HG03571 (cell line): ENCODE measurements around the gene MED25.
"Not testable (repeated sequence)": the region's sequence is repeated elsewhere in the genome, so short reads cannot be mapped to it uniquely, and the experiment has no call there.

Experiments
- ATAC-seq: cut with Tn5 transposase; IDR thresholded peaks from one replicate; pipeline ENCODE4 v1.9.1; 2021; ENCODE audit not compliant: unreplicated experiment

The MED25 gene

GRCh38 chr19:49814010-49814409 is 4.1 kb upstream of the MED25 start:
- ATAC-seq, result no peak

DNA sequence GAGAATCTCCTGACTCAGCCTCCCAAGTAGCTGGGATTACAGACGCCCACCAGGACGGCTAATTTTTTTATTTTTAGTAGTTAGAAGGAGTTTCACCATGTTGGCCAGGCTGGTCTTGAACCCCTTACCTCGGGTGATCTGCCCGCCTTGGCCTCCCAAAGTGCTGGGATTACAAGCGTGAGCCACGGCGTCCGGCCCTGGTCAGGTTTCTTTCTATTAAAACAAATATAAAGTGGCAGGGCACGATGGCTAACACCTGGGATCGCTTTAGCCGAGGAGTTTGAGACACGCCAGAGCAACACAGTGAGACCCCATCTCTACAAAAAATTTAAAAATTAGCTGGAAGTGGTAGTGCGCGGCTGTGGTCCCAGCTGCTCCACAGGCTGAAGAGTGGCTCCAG is 1.5 kb upstream of the MED25 start:
- ATAC-seq, result no peak

GRCh38 chr19:49818649-49819370 is 721 bp downstream of the MED25 start:
- ATAC-seq, result no peak

DNA sequence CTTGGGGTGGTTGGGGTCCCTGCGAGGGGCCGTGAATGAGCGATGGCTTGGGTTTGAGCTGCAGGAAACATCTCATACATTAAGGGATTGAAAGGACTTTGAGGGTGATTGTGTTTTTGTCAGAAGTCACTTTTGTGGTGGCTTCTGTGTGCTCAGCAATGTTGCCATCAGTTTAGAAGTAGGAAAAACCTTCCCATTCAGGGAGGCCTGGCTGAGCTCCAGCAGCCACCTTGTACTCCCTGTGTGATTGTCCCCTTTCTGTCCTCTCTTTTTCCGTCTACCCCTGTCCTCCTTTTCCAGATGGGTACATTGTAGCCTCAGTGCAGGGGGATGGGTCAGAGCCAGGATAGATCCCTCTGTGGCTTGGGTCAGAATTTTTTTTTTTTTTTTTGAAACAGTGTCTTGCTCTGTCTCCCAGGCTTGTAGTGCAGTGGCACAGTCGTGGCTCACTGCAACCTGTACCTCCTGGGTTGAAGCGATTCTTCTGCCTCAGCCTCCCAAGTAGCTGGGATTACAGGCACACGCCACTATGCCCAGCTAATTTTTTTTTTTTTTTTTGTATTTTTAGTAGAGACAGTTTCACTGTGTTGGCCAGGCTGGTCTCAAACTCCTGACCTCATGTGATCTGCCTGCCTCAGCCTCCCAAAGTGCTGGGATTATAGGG is 1.5 kb downstream of the MED25 start:
- not testable (repeated sequence) for ATAC-seq

GRCh38 chr19:49820125-49820524 is 2.0 kb downstream of the MED25 start:
- ATAC-seq, result no peak

DNA sequence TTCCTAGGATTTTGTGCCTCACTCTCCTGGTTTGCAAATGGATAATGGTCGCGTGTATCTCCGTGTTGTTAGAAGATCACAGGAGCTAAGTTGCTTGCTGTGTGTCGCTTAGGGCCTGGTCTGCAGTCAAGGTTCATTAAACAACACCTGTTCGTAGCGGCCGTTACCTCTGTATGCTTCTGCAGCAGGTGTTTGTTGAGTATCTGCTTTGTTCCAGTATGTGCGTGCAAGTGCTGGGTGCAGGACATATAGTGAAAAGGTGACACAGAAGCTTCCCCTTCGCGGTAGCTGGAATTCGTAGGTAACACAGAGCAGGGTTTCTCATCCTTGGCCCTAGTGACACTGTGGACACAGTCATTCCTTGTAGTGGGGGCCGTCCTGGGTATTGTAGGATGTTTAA is 5.4 kb downstream of the MED25 start:
- ATAC-seq, result no peak

DNA sequence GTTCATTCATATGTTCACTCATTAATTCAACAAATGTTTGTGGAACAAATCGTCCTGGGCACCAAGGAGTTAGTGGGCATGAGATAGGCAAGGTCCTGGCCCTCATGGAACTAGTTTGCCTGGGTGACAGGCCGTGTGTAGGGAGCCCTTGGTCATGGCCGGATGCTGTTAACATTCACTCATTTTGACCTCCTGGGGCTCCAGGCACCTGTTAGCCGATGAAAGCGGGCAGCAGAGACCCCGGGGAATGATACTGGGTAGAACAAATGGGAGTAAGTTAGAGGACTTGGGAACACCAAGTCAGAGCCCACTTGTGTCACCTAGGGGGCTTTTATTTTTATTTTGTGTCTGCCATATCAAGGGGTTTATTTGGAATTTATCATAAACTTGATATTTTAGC is 6.6 kb downstream of the MED25 start:
- ATAC-seq, result no peak

DNA sequence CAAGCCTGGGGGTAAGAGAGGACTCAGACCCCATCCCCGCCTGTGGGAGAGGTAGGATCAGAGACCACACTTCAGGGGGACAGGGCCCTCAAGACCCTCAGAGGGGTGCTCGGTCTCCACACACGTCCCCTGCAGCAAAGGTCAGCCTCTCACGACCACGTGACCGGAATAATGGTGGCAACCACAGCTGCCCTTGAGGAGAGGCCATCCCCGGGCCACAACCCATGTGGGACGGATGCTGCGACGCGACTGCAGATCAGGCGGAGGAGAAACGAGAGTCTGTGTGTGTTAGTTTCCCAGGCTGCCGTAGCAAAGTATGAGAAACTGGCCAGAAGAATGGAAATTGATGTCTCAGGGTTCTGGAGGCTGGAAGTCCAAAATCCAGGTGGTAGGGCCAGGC is 8.9 kb downstream of the MED25 start:
- no peak for ATAC-seq

DNA sequence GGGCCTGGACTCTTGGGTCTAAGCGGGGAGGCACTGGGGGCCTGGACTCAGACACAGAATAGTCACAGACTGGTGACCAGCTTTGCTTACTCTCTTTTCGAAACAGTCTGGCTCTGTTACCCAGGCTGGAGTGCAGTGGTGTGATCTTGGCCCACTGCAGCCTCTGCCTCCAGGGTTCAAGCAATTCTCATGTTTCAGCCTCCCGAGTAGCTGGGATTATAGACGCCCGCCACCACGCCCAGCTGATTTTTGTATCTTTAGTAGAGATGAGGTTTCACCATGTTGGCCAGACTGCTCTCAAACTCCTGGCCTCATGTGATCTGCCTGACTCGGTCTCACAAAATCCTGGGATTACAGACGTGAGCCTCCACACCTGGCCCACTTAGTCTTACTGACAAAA is 11.1 kb downstream of the MED25 start:
- no peak for ATAC-seq

DNA sequence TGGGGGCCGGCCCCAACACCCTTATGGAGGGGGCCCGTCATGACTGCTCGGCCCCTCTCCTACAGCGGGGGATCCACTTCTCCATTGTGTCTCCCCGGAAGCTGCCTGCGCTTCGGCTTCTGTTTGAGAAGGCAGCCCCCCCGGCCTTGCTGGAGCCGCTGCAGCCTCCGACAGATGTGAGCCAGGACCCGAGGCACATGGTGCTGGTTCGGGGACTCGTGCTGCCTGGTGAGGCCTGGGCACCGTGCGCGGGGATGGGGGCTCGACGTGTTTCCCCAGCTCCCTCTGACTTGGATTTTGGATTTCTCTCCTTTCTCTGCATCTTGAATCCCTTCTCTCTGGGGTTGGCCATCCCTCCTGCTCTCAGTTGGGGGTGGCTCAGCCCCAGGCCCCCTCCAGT is 11.6 kb downstream of the MED25 start:
- no peak for ATAC-seq

DNA sequence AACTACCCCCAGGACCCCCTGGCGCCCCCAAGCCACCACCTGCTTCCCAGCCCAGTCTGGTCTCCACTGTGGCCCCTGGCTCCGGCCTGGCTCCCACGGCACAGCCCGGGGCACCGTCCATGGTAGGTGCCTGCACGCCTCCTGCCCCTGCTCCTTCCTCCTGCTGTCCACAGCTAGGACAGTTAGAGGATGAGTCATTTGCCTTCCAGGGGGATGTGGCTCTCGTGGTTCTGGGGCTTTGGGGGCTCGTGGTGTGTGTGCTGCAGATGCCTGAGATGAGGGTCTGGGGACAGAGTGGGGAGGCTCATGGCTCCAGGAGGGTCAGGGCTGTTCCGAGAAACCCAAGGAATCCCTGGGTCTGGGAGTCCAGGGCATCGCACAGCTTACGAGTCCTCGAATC is 12.7 kb downstream of the MED25 start:
- no peak for ATAC-seq

GRCh38 chr19:49831592-49831991 is 13.5 kb downstream of the MED25 start:
- ATAC-seq, result no peak

GRCh38 chr19:49832556-49832955 is 14.5 kb downstream of the MED25 start:
- ATAC-seq, result no peak

DNA sequence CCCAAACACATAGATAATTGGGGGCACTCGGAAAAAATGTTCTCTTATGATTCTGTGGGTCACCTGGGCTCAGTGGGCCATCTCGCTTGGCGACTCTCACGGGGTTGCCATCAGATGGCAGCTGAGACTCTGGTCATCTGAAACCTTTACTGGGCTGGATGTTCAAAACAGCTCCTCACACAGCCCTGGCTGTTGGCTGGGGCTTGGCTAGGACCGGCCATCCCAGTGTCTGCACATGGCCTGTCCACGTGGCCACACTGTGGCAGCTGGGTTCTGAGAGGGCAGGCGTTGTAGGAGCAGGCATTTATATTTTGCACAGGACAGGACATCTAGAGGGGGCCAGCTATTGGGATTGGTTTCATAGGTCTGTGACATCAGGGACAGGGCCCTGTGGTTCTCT is 15.5 kb downstream of the MED25 start:
- ATAC-seq, result no peak

DNA sequence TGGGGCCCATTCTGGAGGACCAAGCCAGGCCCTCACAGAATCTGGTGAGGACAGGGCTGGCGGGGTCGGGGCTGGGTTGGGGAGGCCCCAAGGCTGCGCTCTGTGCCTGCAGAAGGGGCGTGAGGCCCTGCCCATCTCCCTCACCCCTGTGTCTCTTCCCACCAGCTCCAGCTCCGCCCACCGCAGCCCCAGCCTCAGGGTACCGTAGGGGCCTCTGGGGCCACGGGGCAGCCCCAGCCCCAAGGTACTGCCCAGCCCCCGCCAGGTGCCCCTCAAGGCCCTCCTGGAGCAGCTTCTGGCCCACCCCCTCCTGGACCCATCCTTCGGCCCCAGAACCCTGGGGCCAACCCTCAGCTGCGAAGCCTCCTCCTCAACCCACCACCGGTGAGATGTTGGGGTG is 17.5 kb downstream of the MED25 start:
- no peak for ATAC-seq

DNA sequence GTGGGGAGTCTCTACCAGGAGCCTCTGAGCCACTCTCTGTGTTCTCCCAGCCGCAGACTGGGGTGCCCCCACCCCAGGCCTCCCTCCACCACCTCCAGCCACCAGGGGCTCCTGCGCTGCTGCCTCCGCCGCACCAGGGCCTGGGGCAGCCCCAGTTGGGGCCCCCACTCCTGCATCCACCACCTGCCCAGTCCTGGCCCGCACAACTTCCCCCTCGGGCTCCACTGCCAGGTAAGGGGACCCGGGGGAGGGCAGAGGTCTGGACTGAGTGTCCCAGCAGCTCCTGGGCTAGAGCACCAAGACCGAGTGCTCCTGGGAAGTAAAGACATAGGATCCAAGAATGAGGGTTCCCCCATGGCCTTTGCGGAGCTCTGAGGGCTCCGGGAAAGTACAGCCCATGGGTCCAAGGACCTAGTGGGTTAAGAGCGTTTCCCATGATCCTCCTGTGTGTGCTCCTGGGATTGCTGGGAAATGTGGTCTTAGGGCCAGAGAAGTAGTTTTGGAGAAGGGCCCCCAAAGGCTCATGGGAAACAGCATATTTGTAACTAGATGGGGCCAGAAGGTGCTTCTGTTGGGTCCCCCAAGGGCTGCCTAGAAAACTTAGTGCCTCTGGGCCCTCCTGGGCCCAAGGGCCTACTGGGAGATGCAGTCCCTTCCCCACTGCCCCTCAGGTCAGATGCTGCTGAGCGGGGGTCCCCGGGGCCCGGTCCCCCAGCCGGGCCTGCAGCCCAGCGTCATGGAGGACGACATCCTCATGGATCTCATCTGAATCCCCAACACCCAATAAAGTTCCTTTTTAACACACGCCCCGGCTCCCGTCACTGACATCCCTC is 18.3 kb downstream of the MED25 start:
- no peak for ATAC-seq

DNA sequence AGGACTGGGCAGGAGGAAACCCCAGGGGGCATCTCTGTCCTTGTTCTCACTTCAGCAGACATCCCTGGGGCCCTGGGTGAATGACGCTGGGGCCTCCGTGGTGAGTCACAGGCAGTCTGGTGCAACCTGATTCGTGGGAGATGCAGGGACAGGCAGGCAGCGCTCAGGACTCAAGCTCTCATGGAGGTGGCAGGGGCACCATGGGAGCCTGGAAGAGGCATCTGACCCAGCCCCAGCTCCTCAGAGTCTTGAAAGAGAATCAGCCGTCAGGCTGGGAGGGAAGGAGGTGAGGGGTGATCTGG is 18.9 kb downstream of the MED25 start:
- no peak for ATAC-seq

GRCh38 chr19:49837425-49837824 is 19.3 kb downstream of the MED25 start:
- no peak for ATAC-seq

- no peak for ATAC-seq
Measured at GRCh38 chr19:49838885-49839588, 20.9 kb downstream of the MED25 start.

- ATAC-seq, result no peak
Measured at GRCh38 chr19:49839713-49840112, 21.6 kb downstream of the MED25 start.

DNA sequence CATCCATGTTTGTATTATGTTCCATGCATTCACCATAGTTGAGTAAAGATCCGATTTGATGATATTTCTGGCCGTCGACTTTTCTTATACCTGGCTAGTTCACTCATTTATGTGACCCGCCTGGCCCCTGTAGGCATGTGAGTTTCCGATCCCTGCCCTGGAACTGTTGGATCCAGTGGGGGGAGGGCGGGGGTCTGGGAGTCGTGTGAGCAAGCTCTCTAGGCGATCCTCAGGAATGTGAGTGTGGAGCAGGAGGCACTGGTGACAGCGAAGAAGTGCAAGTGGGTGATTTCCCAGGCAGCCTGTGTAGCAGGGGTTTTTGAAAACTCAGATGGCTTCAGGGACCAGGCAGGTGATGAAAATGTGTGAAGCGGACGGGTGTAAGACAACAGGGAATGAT is 22.2 kb downstream of the MED25 start:
- ATAC-seq, result no peak
